NCI-H1048 (cell line): ENCODE data around the gene PKP4.

ENCODE experiments used
- DNase-seq: peaks from one replicate; lab custom pipeline; 2025; lab: John Stamatoyannopoulos, UW

Gene PKP4

GRCh38 chr2:158718851-158719250 lies 262.1 kb downstream of the PKP4 start:
- DNase-seq: no peak

- DNase-seq: no peak
Measured at GRCh38 chr2:158719403-158719802, 262.7 kb downstream of the PKP4 start.

GRCh38 chr2:158722266-158723105 lies 265.7 kb downstream of the PKP4 start:
- DNase-seq: no peak

GRCh38 chr2:158723181-158723838 lies 266.6 kb downstream of the PKP4 start:
- DNase-seq: no peak

- DNase-seq: no peak
Measured at GRCh38 chr2:158723921-158724802, 267.4 kb downstream of the PKP4 start.

- DNase-seq: no peak
Measured at GRCh38 chr2:158724803-158725381, 268.1 kb downstream of the PKP4 start.

GRCh38 chr2:158725441-158725891 lies 268.7 kb downstream of the PKP4 start:
- DNase-seq: no peak

- no peak for DNase-seq
Measured at GRCh38 chr2:158726911-158727592, 270.3 kb downstream of the PKP4 start.

GRCh38 chr2:158728422-158728821 lies 271.7 kb downstream of the PKP4 start:
- DNase-seq: no peak

- DNase-seq: no peak
Measured at GRCh38 chr2:158729451-158729850, 272.7 kb downstream of the PKP4 start.

- no peak for DNase-seq
Measured at GRCh38 chr2:158729873-158730620, 273.3 kb downstream of the PKP4 start.

- DNase-seq: no peak
Measured at GRCh38 chr2:158730621-158731140, 273.9 kb downstream of the PKP4 start.

- DNase-seq: no peak
Measured at GRCh38 chr2:158731386-158731785, 274.6 kb downstream of the PKP4 start.
